GM19023 (cell line): ENCODE measurements around the gene MTCL1.

Source experiments
- ATAC-seq: cut with Tn5 transposase; IDR thresholded peaks from one replicate; pipeline ENCODE4 v1.9.1; 2021; ENCODE audit warnings: mild to moderate bottlenecking, moderate library complexity; ENCODE audit not compliant: unreplicated experiment

The MTCL1 gene

GRCh38 chr18:8709248-8710059 is 4.1 kb downstream of the MTCL1 start:
- ATAC-seq, result no peak

GRCh38 chr18:8711736-8712135 is 6.4 kb downstream of the MTCL1 start:
- ATAC-seq, result no peak

- no peak for ATAC-seq
These were observed 8.3 kb downstream of the MTCL1 start for GRCh38 chr18:8713691-8714090.

- no peak for ATAC-seq
These were observed 10.2 kb downstream of the MTCL1 start for GRCh38 chr18:8715599-8715998.

GRCh38 chr18:8717011-8717770 is 11.8 kb downstream of the MTCL1 start:
- no peak for ATAC-seq

GRCh38 chr18:8718401-8718913 is 13.1 kb downstream of the MTCL1 start:
- ATAC-seq, result no peak

GRCh38 chr18:8719192-8719591 is 13.8 kb downstream of the MTCL1 start:
- ATAC-seq, result no peak

GRCh38 chr18:8720141-8720540 is 14.8 kb downstream of the MTCL1 start:
- no peak for ATAC-seq

- ATAC-seq, result no peak
These were observed 15.8 kb downstream of the MTCL1 start for GRCh38 chr18:8721094-8721669.

- no peak for ATAC-seq
These were observed 16.4 kb downstream of the MTCL1 start for GRCh38 chr18:8721716-8722115.

GRCh38 chr18:8722946-8723820 is 17.8 kb downstream of the MTCL1 start:
- no peak for ATAC-seq

- no peak for ATAC-seq
These were observed 19.1 kb downstream of the MTCL1 start for GRCh38 chr18:8724452-8724851.

GRCh38 chr18:8726281-8726680 is 20.9 kb downstream of the MTCL1 start:
- no peak for ATAC-seq

GRCh38 chr18:8726963-8727705 is 21.8 kb downstream of the MTCL1 start:
- no peak for ATAC-seq

GRCh38 chr18:8730080-8730827 is 24.9 kb downstream of the MTCL1 start:
- ATAC-seq, result no peak

GRCh38 chr18:8732442-8733360 is 27.3 kb downstream of the MTCL1 start:
- no peak for ATAC-seq

- ATAC-seq, result no peak
These were observed 29.1 kb downstream of the MTCL1 start for GRCh38 chr18:8734496-8734895.

GRCh38 chr18:8735274-8735673 is 29.9 kb downstream of the MTCL1 start:
- ATAC-seq, result no peak
